Stimulated activated CD4-positive, alpha-beta T cell treated with anti-CD3 and anti-CD28 coated beads, Interleukin-4, amount 100 ng/mL, for 1 hour (primary cell): ENCODE measurements around the gene PPP6R2.

Experiments
- DNase-seq: peaks from one replicate; pipeline ENCODE4 v3.0.0-alpha.2; 2020

The PPP6R2 gene

GRCh38 chr22:50342651-50343540, at the start of gene PPP6R2:
PPP6R2 (plus strand) TSS chr22:50343327; CDS start chr22:50393909, 50,582 bp downstream.
- peak; percentile 92 for DNase-seq

GRCh38 chr22:50293441-50294318, 49.4 kb upstream of the PPP6R2 start:
- DNase-seq = no peak

GRCh38 chr22:50294319-50294656, 48.8 kb upstream of the PPP6R2 start:
- DNase-seq = no peak

GRCh38 chr22:50296658-50297490, 46.3 kb upstream of the PPP6R2 start:
- DNase-seq = no peak

GRCh38 chr22:50297510-50298265, 45.4 kb upstream of the PPP6R2 start:
- DNase-seq = no peak

GRCh38 chr22:50298266-50298637, 44.9 kb upstream of the PPP6R2 start:
- DNase-seq = no peak

- no peak for DNase-seq
These were observed 44.0 kb upstream of the PPP6R2 start for GRCh38 chr22:50298937-50299784.

- DNase-seq = no peak
These were observed 43.1 kb upstream of the PPP6R2 start for GRCh38 chr22:50299785-50300619.

GRCh38 chr22:50300620-50301257, 42.4 kb upstream of the PPP6R2 start:
- no peak for DNase-seq

- DNase-seq = no peak
These were observed 41.5 kb upstream of the PPP6R2 start for GRCh38 chr22:50301581-50301991.

- no peak for DNase-seq
These were observed 41.0 kb upstream of the PPP6R2 start for GRCh38 chr22:50302041-50302541.

- DNase-seq = no peak
These were observed 40.6 kb upstream of the PPP6R2 start for GRCh38 chr22:50302564-50302963.

GRCh38 chr22:50303515-50303847, 39.6 kb upstream of the PPP6R2 start:
- DNase-seq = no peak

- no peak for DNase-seq
These were observed 39.1 kb upstream of the PPP6R2 start for GRCh38 chr22:50303848-50304527.

- no peak for DNase-seq
These were observed 38.4 kb upstream of the PPP6R2 start for GRCh38 chr22:50304528-50305392.

GRCh38 chr22:50305393-50305922, 37.7 kb upstream of the PPP6R2 start:
- no peak for DNase-seq

GRCh38 chr22:50305923-50306566, 37.1 kb upstream of the PPP6R2 start:
- no peak for DNase-seq
